GM12878 (cell line): ENCODE data around the gene ELAVL4.

Source experiments
- ASH2L ChIP-seq: fragments of 300-600, 200-600 bp; sonication (generic); IDR thresholded peaks from 2 replicates; pipeline ENCODE4 v1.6.1; 2017; ENCODE audit warnings: low read depth, mild to moderate bottlenecking, borderline replicate concordance
- CTCF ChIP-seq, 3 experiments: IDR thresholded peaks in 2 of 3; conservative IDR thresholded peaks in 1 of 3; 2 replicates each; pipeline ENCODE4 v1.5.1; 2011; ENCODE audit warnings: low read depth in 3 of 3, low read length in 3 of 3, mild to moderate bottlenecking in 3 of 3, control low read depth in 2 of 3, moderate library complexity in 2 of 3, inconsistent platforms in 1 of 3, mixed read lengths in 1 of 3; ENCODE audit not compliant: control insufficient read depth in 2 of 3, insufficient read depth in 1 of 3; ENCODE audit errors: extremely low read depth in 1 of 3
- EZH2 ChIP-seq: IDR thresholded peaks from 2 replicates; pipeline ENCODE4 v1.6.1; 2012; ENCODE audit warnings: low read depth, mild to moderate bottlenecking, control low read depth, inconsistent platforms, low read length, borderline replicate concordance; ENCODE audit not compliant: control insufficient read depth
- POLR2A ChIP-seq: IDR thresholded peaks from 2 replicates; pipeline ENCODE4 v1.6.1; 2011; ENCODE audit warnings: low read depth, mild to moderate bottlenecking, low read length
- RCOR1 ChIP-seq: conservative IDR thresholded peaks from 2 replicates; pipeline ENCODE4 v1.6.1; 2012; ENCODE audit warnings: low read depth, low read length, improper control_type of control experiment
- STAT3 ChIP-seq: IDR thresholded peaks from 2 replicates; pipeline ENCODE4 v1.6.1; 2011; ENCODE audit warnings: low read depth, low read length, improper control_type of control experiment
- TF ChIP-seq, protein P1 (sequence below): IDR thresholded peaks from 2 replicates; pipeline ENCODE4 v1.6.1; 2011; ENCODE audit warnings: low read depth, low read length, improper control_type of control experiment, borderline replicate concordance
- TF ChIP-seq, protein P2 (sequence below): fragments of 450-650 bp; IDR thresholded peaks from 2 replicates; pipeline ENCODE4 v1.6.1; 2014; ENCODE audit warnings: mild to moderate bottlenecking

- no peak for TF ChIP-seq STAT3
- TF ChIP-seq, protein P1, sequence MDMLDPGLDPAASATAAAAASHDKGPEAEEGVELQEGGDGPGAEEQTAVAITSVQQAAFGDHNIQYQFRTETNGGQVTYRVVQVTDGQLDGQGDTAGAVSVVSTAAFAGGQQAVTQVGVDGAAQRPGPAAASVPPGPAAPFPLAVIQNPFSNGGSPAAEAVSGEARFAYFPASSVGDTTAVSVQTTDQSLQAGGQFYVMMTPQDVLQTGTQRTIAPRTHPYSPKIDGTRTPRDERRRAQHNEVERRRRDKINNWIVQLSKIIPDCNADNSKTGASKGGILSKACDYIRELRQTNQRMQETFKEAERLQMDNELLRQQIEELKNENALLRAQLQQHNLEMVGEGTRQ, result no peak
- no peak for TF ChIP-seq ASH2L
- no peak for TF ChIP-seq EZH2
- TF ChIP-seq POLR2A, result no peak
- no peak for TF ChIP-seq CTCF (IDR thresholded peaks at IDR 0.05 in 2 of 3, conservative IDR thresholded peaks at IDR 0.05 in 1 of 3; ENCODE audit: control insufficient read depth in 2 of 3, extremely low read depth in 1 of 3, insufficient read depth in 1 of 3, low read depth in 3 of 3, low read length in 3 of 3)
- TF ChIP-seq RCOR1, result no peak
- TF ChIP-seq, protein P2, sequence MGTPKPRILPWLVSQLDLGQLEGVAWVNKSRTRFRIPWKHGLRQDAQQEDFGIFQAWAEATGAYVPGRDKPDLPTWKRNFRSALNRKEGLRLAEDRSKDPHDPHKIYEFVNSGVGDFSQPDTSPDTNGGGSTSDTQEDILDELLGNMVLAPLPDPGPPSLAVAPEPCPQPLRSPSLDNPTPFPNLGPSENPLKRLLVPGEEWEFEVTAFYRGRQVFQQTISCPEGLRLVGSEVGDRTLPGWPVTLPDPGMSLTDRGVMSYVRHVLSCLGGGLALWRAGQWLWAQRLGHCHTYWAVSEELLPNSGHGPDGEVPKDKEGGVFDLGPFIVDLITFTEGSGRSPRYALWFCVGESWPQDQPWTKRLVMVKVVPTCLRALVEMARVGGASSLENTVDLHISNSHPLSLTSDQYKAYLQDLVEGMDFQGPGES, result no peak
These were observed 72.4 kb downstream of the ELAVL4 start for GRCh38 chr1:50181027-50181663.
